ENCODE data around the gene C19orf33. TPM values are rescaled to one million over a fixed set of nuclear protein-coding genes. Genes with fewer than 3 reads are reported as not detected.

Gene C19orf33
- total and polyA plus RNA-seq, 2 of the 8 experiments (the other 6 are each of a cell fraction or from before 2014, with no cell fraction given), result 6.0 to 36.0 TPM

DNA sequence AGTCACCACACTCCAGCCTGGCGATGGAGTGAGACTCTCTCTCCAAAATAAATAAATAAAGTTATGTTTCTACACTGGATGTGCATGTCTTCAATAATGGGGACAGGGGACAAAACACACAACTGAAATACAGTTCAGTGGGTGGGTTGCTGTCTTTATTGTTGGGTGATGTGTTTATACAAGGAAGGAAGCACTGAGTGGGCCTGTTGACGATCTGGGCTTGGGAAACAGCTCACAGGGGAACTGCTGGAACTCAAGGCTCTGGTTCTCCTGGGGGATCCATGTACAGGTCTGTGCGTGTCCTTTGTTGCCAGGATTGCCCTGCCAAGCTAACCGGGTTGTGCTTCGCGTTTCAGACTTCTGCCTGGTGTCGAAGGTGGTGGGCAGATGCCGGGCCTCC lies 20.8 kb upstream of the C19orf33 start:
- Histone ChIP-seq H2BK5ac (ENCODE audit: low read depth, low read length) (no peak overlapping the region), H3K79me1 (ENCODE audit: low read depth, low read length) (peaks cover 22% of the 10 kb centered on the region), H3K18ac (ENCODE audit: extremely low read depth, low read length) (no peak overlapping the region), H3K14ac (ENCODE audit: insufficient read length) (no peak overlapping the region), H3K23me2 (ENCODE audit: low read depth, low read length) (no peaks in the 10 kb centered on the region), H3K23ac (ENCODE audit: insufficient read length) (no peak overlapping the region), H4K5ac (ENCODE audit: insufficient read length, low read depth, low read length) (no peak overlapping the region), H4K20me1 (replicated peaks in 1 of 2; ENCODE audit: control insufficient read depth in 1 of 2, insufficient read depth in 2 of 2, low read length in 2 of 2) (peaks cover 18 to 31% of the 10 kb centered on the region in 2 experiments), H4K8ac (ENCODE audit: extremely low read depth, insufficient read depth, low read length) (no peak overlapping the region; the same call in 1 of the 2 replicates), H2BK12ac (ENCODE audit: low read depth, low read length) (no peak overlapping the region), H3K27me3 (replicated peaks in 1 of 4; ENCODE audit: control insufficient read depth in 3 of 4, extremely low read depth in 1 of 4, insufficient read depth in 3 of 4, low read length in 3 of 4) (no peaks in the 10 kb centered on the region), H3K9ac (replicated peaks in 1 of 4; ENCODE audit: extremely low read depth in 1 of 4, low read depth in 3 of 4, low read length in 3 of 4) (no peak overlapping the region), H4K91ac (replicated peaks; ENCODE audit: insufficient read length, low read length) (no peak overlapping the region), H3K4me2 (ENCODE audit: insufficient read depth in 1 of 2, low read depth in 2 of 2, low read length in 2 of 2) (no peak overlapping the region), H3K27ac (ENCODE audit: low read depth, low read length) (no peak overlapping the region), H2BK20ac (ENCODE audit: low read length) (no peak overlapping the region), H2AFZ (ENCODE audit: low read length) (no peak overlapping the region), H3K4me1 (replicated peaks in 1 of 4; ENCODE audit: control insufficient read depth in 3 of 4, insufficient read depth in 4 of 4, low read length in 3 of 4) (no peaks in the 10 kb centered on the region), H2AK5ac (ENCODE audit: low read depth, low read length) (no peak overlapping the region), H3K4ac (replicated peaks; ENCODE audit: insufficient read length, low read depth, low read length) (no peak overlapping the region), H3K56ac (replicated peaks; ENCODE audit: insufficient read length, low read depth, low read length) (no peak overlapping the region), H2BK120ac (replicated peaks; ENCODE audit: low read depth, low read length) (no peak overlapping the region), H3K79me2 (ENCODE audit: control insufficient read depth in 1 of 2, insufficient read depth in 2 of 2, low read length in 2 of 2) (peaks cover 6 to 46% of the 10 kb centered on the region in 2 experiments), H3K36me3 (ENCODE audit: control insufficient read depth in 2 of 4, insufficient read depth in 4 of 4, low read length in 3 of 4) (peaks cover 3 to 32% (median 11%) of the 10 kb centered on the region in 4 experiments; a peak in 7 of 8 replicates), H3K9me3 (ENCODE audit: insufficient read depth in 2 of 2, low read depth in 1 of 2, low read length in 1 of 2) (no peaks in the 10 kb centered on the region), H3K4me3 (ENCODE audit: extremely low read depth in 1 of 4, insufficient read depth in 2 of 4, low read depth in 3 of 4, low read length in 4 of 4) (no peak overlapping the region), H2BK15ac (ENCODE audit: low read length) (no peak overlapping the region)
- ChIA-PET POLR2A (ENCODE audit: partially characterized antibody) (interaction anchor here (1.5 kb wide), 1 partner anchor 19 kb away, joined by 9 read pairs; the partner anchor contains the start of gene SPINT2), CTCF (ENCODE audit: partially characterized antibody) (interaction anchor here (1.0 to 1.4 kb wide), 5 partner anchors 10 to 43 kb away, joined by 3 to 6 read pairs (median 4); no protein-coding TSS in a partner anchor)
- DNase-seq (ENCODE audit: low read depth in 1 of 2, low spot score in 2 of 2) (no peak), FAIRE-seq (no peak)
- 99% methylated on average over 8 of the region's 8 CpGs; no CpG with 5 or more reads in 1 of the 2 experiments for WGBS, 2 experiments (ENCODE audit: extremely low coverage in 1 of 2, insufficient coverage in 1 of 2, insufficient read length in 1 of 2, insufficient replicate concordance in 2 of 2, low coverage in 1 of 2, low lambda C conversion rate in 2 of 2, missing lambda C conversion rate in 1 of 2)
- TF ChIP-seq POLR2A (IDR thresholded peaks at IDR 0.05; ENCODE audit: control extremely low read depth in 1 of 2, low read depth in 2 of 2, low read length in 2 of 2) (no peak), SIN3A (conservative IDR thresholded peaks at IDR 0.05 in 1 of 2, IDR thresholded peaks at IDR 0.05 in 1 of 2; ENCODE audit: low read depth in 1 of 2, low read length in 2 of 2) (no peak), CBX8 (IDR thresholded peaks at IDR 0.05; ENCODE audit: borderline replicate concordance, low read depth, low read length) (no peak), SP4 (IDR thresholded peaks at IDR 0.05; ENCODE audit: low read length) (no peak), TEAD4 (IDR thresholded peaks at IDR 0.05; ENCODE audit: low read depth, low read length) (no peak), BRCA1 (IDR thresholded peaks at IDR 0.05; ENCODE audit: low read depth, low read length) (no peak), RBBP5 (IDR thresholded peaks at IDR 0.05; ENCODE audit: borderline replicate concordance, low read depth, low read length) (no peak), SRF (IDR thresholded peaks at IDR 0.05; ENCODE audit: low read depth, low read length) (no peak)
- TF ChIP-seq, protein P1, sequence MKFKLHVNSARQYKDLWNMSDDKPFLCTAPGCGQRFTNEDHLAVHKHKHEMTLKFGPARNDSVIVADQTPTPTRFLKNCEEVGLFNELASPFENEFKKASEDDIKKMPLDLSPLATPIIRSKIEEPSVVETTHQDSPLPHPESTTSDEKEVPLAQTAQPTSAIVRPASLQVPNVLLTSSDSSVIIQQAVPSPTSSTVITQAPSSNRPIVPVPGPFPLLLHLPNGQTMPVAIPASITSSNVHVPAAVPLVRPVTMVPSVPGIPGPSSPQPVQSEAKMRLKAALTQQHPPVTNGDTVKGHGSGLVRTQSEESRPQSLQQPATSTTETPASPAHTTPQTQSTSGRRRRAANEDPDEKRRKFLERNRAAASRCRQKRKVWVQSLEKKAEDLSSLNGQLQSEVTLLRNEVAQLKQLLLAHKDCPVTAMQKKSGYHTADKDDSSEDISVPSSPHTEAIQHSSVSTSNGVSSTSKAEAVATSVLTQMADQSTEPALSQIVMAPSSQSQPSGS (IDR thresholded peaks at IDR 0.05; ENCODE audit: low read length), result no peak

Measured in H1 (cell line).